Neuronal stem cell (in vitro differentiated cells): ENCODE measurements around the gene OR4C16. TPM values are rescaled to one million over a fixed set of nuclear protein-coding genes. Genes with fewer than 3 reads are reported as not detected.

Experiments
- DNase-seq: peaks from one replicate; pipeline ENCODE4 v3.0.0-alpha.2; 2013; ENCODE audit warnings: low spot score
- H2AFZ ChIP-seq: one replicate; pipeline ENCODE4 v1.6.1; 2013; ENCODE audit warnings: mild to moderate bottlenecking, low read length, inconsistent platforms
- H2AK5ac ChIP-seq: 2 replicates; pipeline ENCODE4 v1.6.1; 2013; ENCODE audit warnings: low read depth, mild to moderate bottlenecking, inconsistent platforms, low read length, moderate library complexity, mixed read lengths
- H2BK120ac ChIP-seq: 2 replicates; pipeline ENCODE4 v1.6.1; 2013; ENCODE audit warnings: low read depth, mild to moderate bottlenecking, inconsistent platforms, low read length, moderate library complexity, mixed read lengths
- H2BK12ac ChIP-seq: one replicate; pipeline ENCODE4 v1.6.1; 2013; ENCODE audit warnings: low read length, inconsistent platforms
- H2BK15ac ChIP-seq: 2 replicates; pipeline ENCODE4 v1.6.1; 2013; ENCODE audit warnings: mild to moderate bottlenecking, low read length, inconsistent platforms, mixed read lengths
- H2BK5ac ChIP-seq: one replicate; pipeline ENCODE4 v1.6.1; 2013; ENCODE audit warnings: inconsistent platforms, mild to moderate bottlenecking, low read length, moderate library complexity
- H3K14ac ChIP-seq: one replicate; pipeline ENCODE4 v1.6.1; 2013; ENCODE audit warnings: low read length, inconsistent platforms
- H3K18ac ChIP-seq: 2 replicates; pipeline ENCODE4 v1.6.1; 2013; ENCODE audit warnings: low read length, inconsistent platforms
- H3K23ac ChIP-seq: 2 replicates; pipeline ENCODE4 v1.6.1; 2013; ENCODE audit warnings: low read depth, mild to moderate bottlenecking, mixed read lengths, low read length, inconsistent platforms; ENCODE audit not compliant: poor library complexity
- H3K27ac ChIP-seq: replicated peaks from 3 replicates; pipeline ENCODE4 v1.5.1; 2013; ENCODE audit warnings: low read length, inconsistent platforms
- H3K27me3 ChIP-seq, 3 experiments: 2 replicates each; pipeline ENCODE4 v1.6.1; 2013; ENCODE audit warnings: low read length in 3 of 3, mild to moderate bottlenecking in 2 of 3, inconsistent platforms in 1 of 3, low read depth in 1 of 3, mixed read lengths in 1 of 3, moderate library complexity in 1 of 3; ENCODE audit not compliant: control insufficient read depth in 3 of 3, insufficient read depth in 3 of 3
- H3K36me3 ChIP-seq, 2 donors: replicated peaks in 1 of 2; 2 replicates each; pipeline ENCODE4 v1.6.1; 2013; ENCODE audit warnings: low read length in 2 of 2; ENCODE audit not compliant: control insufficient read depth in 2 of 2, insufficient read depth in 2 of 2
- H3K4ac ChIP-seq: 2 replicates; pipeline ENCODE4 v1.6.1; 2013; ENCODE audit warnings: inconsistent platforms, mild to moderate bottlenecking, low read length, moderate library complexity
- H3K4me1 ChIP-seq, 2 donors: 1 replicate in 1 of 2; 2 replicates in 1 of 2; pipeline ENCODE4 v1.6.1; 2013; ENCODE audit warnings: low read length in 2 of 2, low read depth in 1 of 2; ENCODE audit not compliant: control insufficient read depth in 2 of 2, insufficient read depth in 1 of 2
- H3K4me2 ChIP-seq: one replicate; pipeline ENCODE4 v1.6.1; 2013; ENCODE audit warnings: mild to moderate bottlenecking, low read length, inconsistent platforms; ENCODE audit not compliant: insufficient read depth, poor library complexity, severe bottlenecking
- H3K4me3 ChIP-seq, 2 donors: 2 replicates each; pipeline ENCODE4 v1.5.1; 2013; ENCODE audit warnings: low read length in 2 of 2, mild to moderate bottlenecking in 2 of 2, inconsistent platforms in 1 of 2, moderate library complexity in 1 of 2
- H3K79me1 ChIP-seq: one replicate; pipeline ENCODE4 v1.6.1; 2013; ENCODE audit warnings: low read depth, mild to moderate bottlenecking, inconsistent platforms, low read length, moderate library complexity
- H3K9ac ChIP-seq: one replicate; pipeline ENCODE4 v1.6.1; 2013; ENCODE audit warnings: mild to moderate bottlenecking, low read depth, low read length, inconsistent platforms; ENCODE audit not compliant: poor library complexity
- H3K9me3 ChIP-seq, 2 donors: replicated peaks in 1 of 2; 2 replicates each; pipeline versions ENCODE3 to v1.6.1; 2013; ENCODE audit warnings: low read length in 2 of 2, mild to moderate bottlenecking in 2 of 2, inconsistent platforms in 1 of 2, low read depth in 1 of 2, mixed read lengths in 1 of 2, moderate library complexity in 1 of 2; ENCODE audit not compliant: control insufficient read depth in 2 of 2, insufficient read depth in 1 of 2
- H4K8ac ChIP-seq: one replicate; pipeline ENCODE4 v1.6.1; 2013; ENCODE audit warnings: low read depth, mild to moderate bottlenecking, inconsistent platforms, low read length, moderate library complexity
- H4K91ac ChIP-seq: one replicate; pipeline ENCODE4 v1.6.1; 2013; ENCODE audit warnings: low read length, low read depth, mild to moderate bottlenecking, inconsistent platforms; ENCODE audit not compliant: poor library complexity
- WGBS, 2 donors: extraction: QIAGEN DNeasy Blood & Tissue Kit; methylation state at CpG; one replicate each; pipeline ENCODE4 v1.1.7; 2013; ENCODE audit warnings: missing lambda C conversion rate in 2 of 2, mixed read lengths in 1 of 2; ENCODE audit not compliant: insufficient read length in 2 of 2, insufficient replicate concordance in 1 of 2; ENCODE audit errors: extremely low coverage in 2 of 2; 5-methylcytosine and 5-hydroxymethylcytosine counted together
- polyA plus RNA-seq, 2 experiments: library from polyadenylated mRNA; stranded (reverse); fragments of 200-250 nt; gene quantifications; one replicate each; pipeline ENCODE4 v1.2.3, GENCODE V29; 2013

Gene OR4C16
- polyA plus RNA-seq (2013, experiment 1 of 2) = not detected
- not detected for polyA plus RNA-seq (2013, experiment 2 of 2)

GRCh38 chr11:55571828-55572227, at the start of gene OR4C16:
Gene OR4C16 (plus strand): TSS chr11:55572128. CDS start chr11:55572128, 0 bp downstream.
- DNase-seq = no peak
- Histone ChIP-seq H2BK15ac (no peak within 1 kb of the TSS), H3K27ac (no peak within 1 kb of the TSS), H2AK5ac (no peak within 1 kb of the TSS), H3K27me3 (no peaks in the 10 kb centered on the region), H2AFZ (no peak within 1 kb of the TSS), H4K8ac (no peak within 1 kb of the TSS), H3K4ac (no peak within 1 kb of the TSS), H3K79me1 (no peaks in the 10 kb centered on the region), H4K91ac (no peak within 1 kb of the TSS), H3K4me2 (no peak within 1 kb of the TSS), H3K4me1 (no peaks in the 10 kb centered on the region), H2BK12ac (no peak within 1 kb of the TSS), H3K4me3 (peak within 1 kb of the TSS in 1 of 2 donors; percentile 54), H2BK5ac (no peak within 1 kb of the TSS), H3K9me3 (peaks cover 0 to 16% of the 10 kb centered on the region in 2 donors), H3K36me3 (no peaks in the 10 kb centered on the region), H2BK120ac (no peak within 1 kb of the TSS), H3K18ac (no peak within 1 kb of the TSS), H3K23ac (no peak within 1 kb of the TSS), H3K9ac (no peak within 1 kb of the TSS), H3K14ac (no peak within 1 kb of the TSS)
- no CpG with 5 or more reads among the region's 3 CpGs for WGBS, 2 donors

- H4K91ac ChIP-seq = no peak within 1 kb of the TSS
- H2BK120ac ChIP-seq = no peak within 1 kb of the TSS
- H3K4me2 ChIP-seq = no peak within 1 kb of the TSS
- H3K4me1 ChIP-seq = no peaks in the 10 kb centered on the region
- H3K9me3 ChIP-seq = peaks cover 0 to 34% of the 10 kb centered on the region in 2 donors
- H3K23ac ChIP-seq = no peak within 1 kb of the TSS
- H3K4ac ChIP-seq = no peak within 1 kb of the TSS
- no peak within 1 kb of the TSS for H2BK15ac ChIP-seq
- no peak within 1 kb of the TSS for H3K4me3 ChIP-seq
- peaks cover 1% of the 10 kb centered on the region for H3K79me1 ChIP-seq
- H3K36me3 ChIP-seq = no peaks in the 10 kb centered on the region
- no peak within 1 kb of the TSS for H2BK5ac ChIP-seq
- H2AFZ ChIP-seq = no peak within 1 kb of the TSS
- H3K18ac ChIP-seq = no peak within 1 kb of the TSS
- no peak for DNase-seq
- H3K27me3 ChIP-seq = no peaks in the 10 kb centered on the region
- no peak within 1 kb of the TSS for H2AK5ac ChIP-seq
- H4K8ac ChIP-seq = no peak within 1 kb of the TSS
- no peak within 1 kb of the TSS for H3K9ac ChIP-seq
- H3K14ac ChIP-seq = no peak within 1 kb of the TSS
- H3K27ac ChIP-seq = no peak within 1 kb of the TSS
- no peak within 1 kb of the TSS for H2BK12ac ChIP-seq
Observed at GRCh38 chr11:55554169-55554568, 17.8 kb upstream of the OR4C16 start, which contains the start of gene OR4C15. Gene OR4C15 (plus strand): TSS chr11:55554469. CDS start chr11:55554469, 0 bp downstream.

GRCh38 chr11:55572548-55572947, 620 bp downstream of the OR4C16 start:
- H3K36me3 ChIP-seq = no peaks in the 10 kb centered on the region
- H3K79me1 ChIP-seq = no peaks in the 10 kb centered on the region
- H2AFZ ChIP-seq = no peak overlapping the region
- peak overlapping the region in 1 of 2 donors; percentile 54 for H3K4me3 ChIP-seq
- H2AK5ac ChIP-seq = no peak overlapping the region
- no peak overlapping the region for H2BK15ac ChIP-seq
- no peak overlapping the region for H2BK5ac ChIP-seq
- H3K4ac ChIP-seq = no peak overlapping the region
- no peak overlapping the region for H2BK12ac ChIP-seq
- H3K9me3 ChIP-seq = peaks cover 0 to 19% of the 10 kb centered on the region in 2 donors
- no peaks in the 10 kb centered on the region for H3K4me1 ChIP-seq
- no peak overlapping the region for H3K14ac ChIP-seq
- H3K18ac ChIP-seq = no peak overlapping the region
- H3K27ac ChIP-seq = no peak overlapping the region
- H3K9ac ChIP-seq = no peak overlapping the region
- no peaks in the 10 kb centered on the region for H3K27me3 ChIP-seq
- no peak for DNase-seq
- no peak overlapping the region for H3K4me2 ChIP-seq
- WGBS, 2 donors = no CpG with 5 or more reads among the region's 1 CpG
- no peak overlapping the region for H4K8ac ChIP-seq
- no peak overlapping the region for H4K91ac ChIP-seq
- H2BK120ac ChIP-seq = no peak overlapping the region
- no peak overlapping the region for H3K23ac ChIP-seq

GRCh38 chr11:55607545-55607944, 35.6 kb downstream of the OR4C16 start, which contains the start of gene OR4C11:
Gene OR4C11 (minus strand): TSS chr11:55607645. CDS start chr11:55604373, 3,272 bp downstream.
- H2AFZ ChIP-seq = no peak within 1 kb of the TSS

More at GRCh38 chr11:55607545-55607944, 35.6 kb downstream of the OR4C16 start, which contains the start of gene OR4C11:
- Histone ChIP-seq H3K27me3 (no peaks in the 10 kb centered on the region), H4K91ac (no peak within 1 kb of the TSS), H3K4ac (no peak within 1 kb of the TSS), H3K9me3 (no peaks in the 10 kb centered on the region), H3K23ac (no peak within 1 kb of the TSS), H3K4me2 (no peak within 1 kb of the TSS), H4K8ac (no peak within 1 kb of the TSS), H3K9ac (no peak within 1 kb of the TSS), H2AK5ac (no peak within 1 kb of the TSS), H2BK5ac (no peak within 1 kb of the TSS), H3K18ac (no peak within 1 kb of the TSS), H2BK15ac (no peak within 1 kb of the TSS), H3K36me3 (no peaks in the 10 kb centered on the region), H2BK120ac (no peak within 1 kb of the TSS), H3K27ac (no peak within 1 kb of the TSS), H3K79me1 (no peaks in the 10 kb centered on the region), H2BK12ac (no peak within 1 kb of the TSS), H3K14ac (no peak within 1 kb of the TSS), H3K4me3 (no peak within 1 kb of the TSS), H3K4me1 (no peaks in the 10 kb centered on the region)
- WGBS, 2 donors = no CpG with 5 or more reads among the region's 2 CpGs
- no peak for DNase-seq
